HG03103 (cell line): Measurements from ENCODE around the gene MSANTD1.

ENCODE experiments used
- ATAC-seq: cut with Tn5 transposase; IDR thresholded peaks from one replicate; pipeline ENCODE4 v1.9.1; 2021; ENCODE audit warnings: low read depth; ENCODE audit not compliant: unreplicated experiment

Gene MSANTD1

DNA sequence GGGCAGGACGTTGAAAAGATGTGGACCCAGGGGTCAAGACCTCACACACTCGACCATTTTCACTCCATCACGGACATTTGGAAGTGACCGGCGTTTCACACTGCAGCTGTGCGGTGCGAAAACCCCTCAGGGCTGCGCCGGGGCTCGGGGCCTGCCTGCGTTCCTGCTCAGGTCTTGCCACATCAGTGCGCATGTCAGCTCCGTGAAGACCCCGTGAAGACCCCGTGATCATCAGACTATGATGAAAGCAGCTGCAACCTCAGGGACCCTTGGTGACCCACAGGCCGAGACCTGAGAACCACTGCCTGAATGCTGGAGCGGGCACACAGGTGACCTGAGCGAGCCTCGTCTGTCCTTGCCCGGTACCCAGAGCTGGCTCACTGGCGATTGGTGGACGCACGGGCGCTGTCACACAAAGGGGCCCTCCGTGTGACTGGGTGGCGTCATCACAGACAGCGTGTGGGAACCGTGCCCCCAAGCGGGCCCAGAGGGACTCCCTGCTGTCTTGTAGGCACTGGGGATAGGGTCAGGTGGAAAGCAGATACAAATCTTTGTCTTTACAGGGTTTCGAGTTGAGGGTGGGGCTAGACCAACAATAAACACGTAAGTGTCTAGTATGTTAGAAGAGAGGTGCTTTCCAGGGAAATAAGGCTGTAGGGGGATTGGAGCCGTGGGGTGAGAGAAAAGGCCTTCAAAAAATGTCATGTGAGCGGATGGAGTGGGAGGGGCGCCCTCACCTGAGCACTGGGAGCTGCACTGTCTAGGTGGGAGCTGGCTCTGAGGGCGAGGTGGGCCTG lies 12.7 kb downstream of the MSANTD1 start:
- ATAC-seq = no peak

DNA sequence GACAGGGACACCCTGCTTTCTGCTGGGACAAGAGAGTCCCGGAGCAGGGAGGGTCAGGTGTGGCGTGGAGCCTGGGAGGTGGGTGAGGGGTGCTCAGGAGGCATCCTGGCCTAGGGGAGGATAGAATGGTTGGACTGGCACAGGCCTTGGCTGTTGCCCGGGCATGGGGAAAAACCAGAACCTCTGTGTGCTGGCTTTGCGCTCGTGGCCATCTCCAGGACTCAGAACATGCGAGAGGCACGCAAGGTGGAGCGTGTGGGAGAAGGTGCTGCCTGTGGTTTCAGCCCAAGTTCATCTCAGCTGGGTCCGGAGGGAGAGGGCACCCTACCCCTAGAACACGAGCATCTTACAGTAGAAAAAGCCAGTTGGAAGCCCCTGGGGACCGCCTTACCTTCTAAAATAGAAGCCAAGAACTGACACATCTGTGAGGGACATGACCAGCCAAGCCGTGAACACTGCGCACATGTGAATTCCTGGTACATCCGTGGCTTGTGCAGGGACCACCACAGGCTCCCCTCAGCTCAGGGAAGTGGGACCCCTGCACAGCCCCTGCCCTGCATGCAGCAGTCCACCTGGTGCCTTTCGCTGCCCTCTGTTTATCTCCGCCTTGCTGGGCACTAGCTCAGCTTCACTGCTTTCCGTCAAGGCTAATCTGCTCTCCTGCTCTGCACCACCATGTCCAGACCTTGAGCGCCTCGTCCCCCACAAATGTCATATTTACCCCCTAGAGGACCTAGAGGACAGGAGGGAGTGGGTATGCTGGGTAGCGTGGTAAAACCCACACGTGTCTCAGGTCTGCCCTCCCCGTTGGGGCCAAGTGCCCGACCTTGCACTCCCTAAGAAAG lies 13.5 kb downstream of the MSANTD1 start:
- no peak for ATAC-seq

DNA sequence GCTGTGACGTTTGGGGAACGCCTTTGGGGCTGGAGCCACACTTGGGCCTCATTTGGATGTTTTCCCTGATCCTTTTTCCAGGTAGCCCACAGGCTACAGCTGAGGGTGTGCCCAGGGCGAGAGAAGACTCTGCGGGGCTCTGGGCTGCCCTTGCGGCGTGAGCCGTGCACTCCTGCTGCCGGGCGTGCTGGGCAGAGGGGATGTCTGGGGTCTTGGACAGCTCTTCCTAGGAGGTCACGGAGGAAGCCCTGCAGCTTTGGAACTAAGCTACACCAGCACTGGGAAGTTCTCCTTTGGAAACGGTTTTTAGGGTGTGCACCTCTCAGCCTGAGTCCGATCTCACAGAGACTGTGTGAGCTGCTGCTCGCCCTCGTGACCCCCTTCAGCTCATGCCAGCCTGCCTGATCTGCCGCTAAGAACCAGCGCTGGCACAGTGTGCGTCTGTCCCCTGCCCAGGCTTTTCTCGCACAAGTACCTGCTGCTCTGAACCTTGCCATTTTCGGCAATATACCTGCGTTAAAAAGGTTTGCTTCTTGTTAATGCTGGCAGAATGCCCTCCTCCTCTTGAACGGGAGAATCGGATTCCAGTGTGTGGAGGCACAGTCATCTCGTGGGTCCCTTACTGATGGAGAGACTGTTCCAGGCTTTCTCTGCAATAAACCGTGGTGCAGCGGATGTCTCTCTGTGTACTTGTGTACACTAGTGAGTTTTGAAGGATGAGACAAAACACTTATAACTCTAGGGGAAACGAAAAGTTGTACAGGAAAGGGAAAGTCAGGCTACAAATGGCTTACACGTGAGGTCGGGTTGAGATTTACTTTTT lies 14.3 kb downstream of the MSANTD1 start:
- ATAC-seq = no peak

DNA sequence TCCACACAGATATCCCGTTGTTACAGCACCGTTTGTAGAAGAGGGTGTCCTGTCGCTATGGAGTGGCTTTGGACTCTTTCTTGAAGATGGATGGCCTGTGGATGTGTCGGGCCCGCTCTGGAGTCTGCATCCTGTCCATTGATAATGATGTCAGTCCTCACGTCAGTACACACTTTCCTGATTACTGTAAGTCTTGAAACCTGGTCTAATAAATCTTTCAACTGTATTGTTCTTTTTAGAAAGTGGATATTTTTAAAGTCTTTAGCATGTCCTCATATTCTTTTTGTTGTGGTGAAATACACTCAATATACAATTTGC lies 14.9 kb downstream of the MSANTD1 start:
- no peak for ATAC-seq

DNA sequence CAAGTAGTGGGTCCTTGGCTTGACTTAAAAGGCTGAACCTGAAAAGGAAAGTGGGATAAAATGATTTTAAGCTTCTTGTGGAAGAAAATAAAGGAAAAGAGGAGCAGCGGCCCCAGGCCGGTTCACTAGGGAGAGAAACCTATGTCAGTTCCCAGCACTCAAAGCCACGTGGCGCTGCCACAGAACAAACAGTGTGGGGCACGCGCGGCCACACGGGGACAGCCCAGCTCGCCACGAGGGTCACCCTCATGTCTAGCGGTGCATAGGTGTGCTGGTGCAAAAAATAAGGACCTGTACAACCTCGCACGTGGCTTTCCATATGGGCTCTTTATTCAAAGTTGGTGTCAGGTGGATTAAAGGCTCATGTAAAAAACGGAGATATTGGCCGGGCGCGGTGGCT lies 17.1 kb downstream of the MSANTD1 start:
- ATAC-seq = no peak

DNA sequence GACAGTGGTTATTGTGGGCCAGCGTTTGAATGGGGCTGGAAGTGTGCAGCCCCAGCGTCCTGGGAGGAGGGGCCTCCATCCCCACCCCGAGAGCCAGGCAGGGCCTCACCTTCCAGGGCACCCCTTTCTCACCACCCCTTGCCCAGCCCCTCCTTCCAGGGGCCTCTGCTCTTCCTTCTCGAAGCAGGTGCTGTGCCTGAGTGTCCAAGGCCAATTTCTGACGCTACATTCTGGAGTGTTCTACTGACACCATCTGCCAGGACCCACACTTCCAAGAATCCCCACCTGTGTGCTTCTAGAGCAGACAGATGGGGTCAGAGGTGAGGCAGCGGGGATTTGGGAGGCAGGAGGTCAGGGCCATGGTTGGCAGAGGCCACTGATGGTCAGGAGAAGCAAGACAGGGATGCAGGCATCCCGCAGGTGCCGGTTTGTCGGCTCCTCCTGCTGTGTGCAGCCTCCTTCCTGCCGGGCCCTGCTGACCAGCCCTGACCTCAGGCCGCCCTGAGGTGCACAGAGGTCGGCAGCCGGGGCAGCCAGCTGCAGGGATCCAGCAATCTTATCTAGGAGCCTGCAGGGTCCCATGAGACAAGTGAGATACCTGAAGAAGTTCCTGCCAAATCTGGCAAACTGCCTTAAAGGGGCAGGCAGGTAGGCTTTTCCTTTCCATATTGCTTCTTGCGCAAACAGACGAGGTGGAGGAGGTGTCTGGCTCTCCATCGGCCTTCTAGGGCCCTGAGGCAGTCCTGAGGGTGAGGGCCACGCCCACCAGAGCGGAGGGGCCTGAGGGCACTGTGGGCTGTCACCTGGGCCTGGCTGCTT lies 18.8 kb downstream of the MSANTD1 start:
- ATAC-seq = no peak

DNA sequence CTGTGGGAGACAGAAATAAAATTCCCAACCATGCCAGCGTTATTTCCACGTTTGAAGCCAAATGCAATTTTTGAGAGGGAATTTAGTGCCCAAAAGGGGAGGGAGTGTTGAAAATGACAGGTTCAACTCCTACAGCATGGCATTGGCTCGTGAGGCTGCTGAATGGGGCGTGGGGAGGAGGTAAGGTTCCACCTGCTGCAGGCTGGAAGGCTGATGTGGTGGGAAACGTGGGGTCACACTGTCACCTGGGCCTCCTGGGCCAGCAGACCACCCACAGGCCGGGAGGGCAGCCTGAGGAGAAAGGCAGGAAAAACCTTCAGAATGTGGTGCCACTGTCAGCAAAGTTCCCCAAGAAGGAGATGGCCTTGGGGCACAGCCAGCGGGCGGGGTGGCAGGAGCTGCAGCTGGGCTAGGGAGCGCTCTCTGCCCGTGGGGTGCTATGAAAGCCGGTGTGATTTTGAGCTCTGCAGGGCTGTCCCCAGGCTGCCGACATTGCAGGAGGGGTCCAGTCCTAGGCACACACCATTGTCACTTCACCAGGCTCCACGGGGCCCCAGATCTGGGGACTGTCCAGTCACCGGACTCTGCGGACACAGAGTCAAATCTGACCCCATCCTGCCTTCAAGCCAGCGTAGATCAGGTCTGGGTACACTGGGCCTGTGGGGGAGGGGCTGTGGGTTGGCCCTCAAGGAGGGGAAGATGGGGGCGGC lies 19.6 kb downstream of the MSANTD1 start:
- no peak for ATAC-seq

DNA sequence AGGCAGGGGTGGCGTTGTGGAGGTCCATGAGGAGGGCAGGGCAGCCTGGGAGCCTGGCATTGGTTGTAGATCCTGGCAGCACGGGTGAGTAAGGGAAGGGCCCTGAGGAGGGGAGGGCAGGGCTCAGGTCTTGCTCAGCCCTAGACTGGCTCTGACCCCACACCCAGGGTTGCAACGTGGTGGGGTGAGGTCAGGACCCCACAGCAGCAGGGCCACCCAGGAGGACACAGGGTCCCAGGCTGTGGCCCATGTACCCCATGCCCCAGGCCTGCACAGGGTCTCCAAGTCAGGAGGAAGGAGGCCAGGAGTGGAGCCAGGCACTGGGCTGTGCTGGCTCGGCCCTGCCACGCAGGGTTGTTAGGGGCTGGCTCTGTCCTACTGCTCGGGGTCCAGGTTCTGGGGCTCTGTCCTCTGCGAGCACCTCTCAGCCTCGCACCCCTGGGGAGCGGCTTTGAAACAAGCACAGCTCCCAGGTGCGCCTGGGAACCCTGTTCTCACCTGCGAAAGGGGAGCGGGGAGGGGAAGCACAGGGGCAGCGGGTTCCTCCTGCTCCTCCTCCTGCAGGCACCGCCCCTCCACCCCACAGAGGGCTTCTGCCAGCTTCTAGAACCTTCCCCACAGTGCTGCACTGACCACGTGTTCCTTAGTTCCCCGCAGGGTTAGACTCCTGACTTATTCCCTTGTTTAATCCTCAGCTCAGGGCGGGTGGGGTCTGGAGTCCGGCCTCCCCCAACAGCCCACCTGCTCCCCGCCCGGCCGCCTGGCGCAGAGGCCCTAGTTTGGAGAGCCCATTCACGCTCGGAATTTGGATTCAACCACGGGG lies 20.4 kb downstream of the MSANTD1 start:
- no peak for ATAC-seq

DNA sequence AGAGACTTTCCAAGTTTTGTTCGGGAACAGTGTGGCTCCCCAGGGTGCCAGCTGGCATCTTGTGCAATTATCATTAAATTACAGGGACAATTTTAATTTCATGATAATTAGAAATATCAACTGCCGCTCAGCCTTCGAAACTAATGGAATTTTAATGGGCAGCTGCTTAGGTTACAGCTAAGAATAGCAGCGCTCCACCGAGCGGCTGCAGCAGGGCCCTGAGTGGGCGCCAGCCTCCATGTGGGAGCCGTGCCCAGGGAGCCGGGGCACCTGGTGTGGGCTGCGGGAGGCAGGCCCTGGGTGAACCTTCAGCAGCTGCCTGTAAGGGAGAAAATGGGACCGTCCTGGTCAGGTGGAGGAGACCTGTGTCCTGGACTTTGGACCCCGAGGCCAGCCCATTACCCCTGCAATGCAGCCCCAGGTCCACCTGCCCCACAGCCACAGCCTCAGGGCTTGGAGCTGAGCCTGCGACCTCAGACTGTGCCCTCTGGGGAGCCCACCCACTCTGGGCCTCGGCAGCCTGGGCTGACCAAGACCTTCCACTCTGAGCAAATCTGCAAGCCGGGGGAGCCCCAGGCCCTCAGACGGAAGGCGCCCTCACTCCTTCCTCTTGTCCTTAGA lies 21.1 kb downstream of the MSANTD1 start:
- no peak for ATAC-seq

DNA sequence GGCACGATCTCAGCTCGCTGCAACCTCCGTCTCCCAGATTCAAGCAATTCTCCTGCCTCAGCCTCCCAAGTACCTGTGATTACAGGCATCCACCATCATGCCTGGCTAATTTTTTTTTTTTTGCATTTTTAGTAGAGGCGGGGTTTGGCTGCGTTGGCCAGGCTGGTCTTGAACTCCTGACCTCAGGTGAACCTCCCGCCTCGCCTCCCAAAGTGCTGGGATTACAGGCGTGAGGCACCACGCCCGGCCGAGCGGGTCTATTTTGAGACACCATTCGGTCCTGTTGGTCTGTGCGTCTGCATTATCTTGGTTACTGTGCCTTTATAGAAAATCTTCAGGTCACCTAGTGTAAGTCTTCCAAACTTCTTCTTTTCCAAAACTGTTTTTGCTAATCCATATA lies 22.2 kb downstream of the MSANTD1 start:
- no peak for ATAC-seq

DNA sequence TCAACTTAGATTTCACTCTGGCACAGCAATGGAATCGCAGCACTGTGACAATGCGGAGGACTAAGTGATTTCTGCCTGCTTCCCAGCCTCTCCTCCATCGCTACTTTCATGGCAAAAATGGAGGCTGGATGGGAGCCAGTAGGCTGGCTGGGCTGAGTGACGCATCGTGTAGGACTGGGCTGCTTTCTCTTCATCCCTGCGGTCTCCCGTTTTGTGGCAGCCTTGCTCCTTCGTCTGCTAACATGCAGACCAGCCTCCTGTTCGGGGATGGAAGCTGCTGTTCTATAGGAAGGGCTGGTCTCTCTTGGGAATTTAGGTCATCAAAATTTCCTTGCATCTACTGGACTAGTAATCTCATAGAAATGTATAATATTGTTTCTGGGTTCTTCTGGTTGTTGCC lies 28.0 kb downstream of the MSANTD1 start:
- no peak for ATAC-seq

DNA sequence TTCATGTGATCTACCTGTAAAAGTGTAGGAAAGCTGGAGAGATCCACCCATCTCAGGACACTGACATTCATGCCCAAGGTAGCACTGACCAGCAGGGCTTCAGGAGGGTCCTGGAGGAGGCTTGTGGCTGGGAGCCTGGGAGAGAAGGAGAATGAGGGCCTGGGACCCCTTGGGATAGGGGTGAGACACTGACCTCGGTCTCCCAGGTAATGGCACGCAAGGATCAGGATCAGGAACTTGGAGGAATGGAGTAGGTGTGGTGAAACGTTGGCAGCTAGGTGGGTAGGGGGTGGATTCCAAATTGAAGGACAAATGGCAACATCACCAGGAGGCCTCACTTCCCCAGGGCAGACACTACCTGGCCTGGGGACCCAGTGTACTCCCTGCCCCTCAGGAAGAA lies 31.5 kb downstream of the MSANTD1 start:
- no peak for ATAC-seq

DNA sequence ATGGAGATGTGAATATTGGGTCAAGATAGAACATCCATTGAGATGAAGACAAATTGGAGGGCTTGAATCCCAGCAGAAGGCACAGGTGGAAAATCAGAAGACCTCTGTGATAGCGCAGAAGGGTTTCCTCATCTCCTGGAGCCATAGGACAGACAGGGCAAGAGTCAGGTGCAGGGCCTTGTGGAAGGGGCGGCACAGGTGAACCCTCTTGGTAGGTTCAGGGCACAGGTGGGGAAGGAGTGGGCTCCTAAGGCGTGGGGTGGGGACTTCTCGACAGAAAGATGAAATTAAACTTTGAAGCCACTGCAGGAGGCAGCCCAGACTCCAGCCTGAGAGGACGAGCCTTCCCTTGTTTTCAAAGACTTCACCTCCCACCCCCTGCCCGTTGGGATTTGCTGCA lies 34.5 kb downstream of the MSANTD1 start:
- no peak for ATAC-seq

DNA sequence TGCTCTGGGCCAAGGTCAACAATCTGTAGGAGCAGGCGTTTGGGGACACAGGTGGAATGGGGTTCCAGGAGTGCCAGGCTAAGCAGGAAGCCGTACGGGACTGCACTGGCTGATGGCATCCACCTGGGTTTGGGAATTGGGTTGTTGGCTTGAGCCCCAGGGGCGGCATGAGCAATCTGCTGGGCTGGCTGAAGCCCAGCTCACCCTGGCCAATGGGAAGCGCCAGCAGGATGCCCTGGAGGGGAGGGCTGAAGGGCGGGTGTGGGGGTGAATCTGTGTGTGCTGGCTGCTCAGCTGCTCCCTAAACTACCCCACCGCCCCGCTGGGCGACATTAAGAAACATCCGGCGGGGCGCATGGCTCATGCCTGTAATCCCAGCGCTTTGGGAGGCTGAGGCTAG lies 35.0 kb downstream of the MSANTD1 start:
- ATAC-seq = no peak

DNA sequence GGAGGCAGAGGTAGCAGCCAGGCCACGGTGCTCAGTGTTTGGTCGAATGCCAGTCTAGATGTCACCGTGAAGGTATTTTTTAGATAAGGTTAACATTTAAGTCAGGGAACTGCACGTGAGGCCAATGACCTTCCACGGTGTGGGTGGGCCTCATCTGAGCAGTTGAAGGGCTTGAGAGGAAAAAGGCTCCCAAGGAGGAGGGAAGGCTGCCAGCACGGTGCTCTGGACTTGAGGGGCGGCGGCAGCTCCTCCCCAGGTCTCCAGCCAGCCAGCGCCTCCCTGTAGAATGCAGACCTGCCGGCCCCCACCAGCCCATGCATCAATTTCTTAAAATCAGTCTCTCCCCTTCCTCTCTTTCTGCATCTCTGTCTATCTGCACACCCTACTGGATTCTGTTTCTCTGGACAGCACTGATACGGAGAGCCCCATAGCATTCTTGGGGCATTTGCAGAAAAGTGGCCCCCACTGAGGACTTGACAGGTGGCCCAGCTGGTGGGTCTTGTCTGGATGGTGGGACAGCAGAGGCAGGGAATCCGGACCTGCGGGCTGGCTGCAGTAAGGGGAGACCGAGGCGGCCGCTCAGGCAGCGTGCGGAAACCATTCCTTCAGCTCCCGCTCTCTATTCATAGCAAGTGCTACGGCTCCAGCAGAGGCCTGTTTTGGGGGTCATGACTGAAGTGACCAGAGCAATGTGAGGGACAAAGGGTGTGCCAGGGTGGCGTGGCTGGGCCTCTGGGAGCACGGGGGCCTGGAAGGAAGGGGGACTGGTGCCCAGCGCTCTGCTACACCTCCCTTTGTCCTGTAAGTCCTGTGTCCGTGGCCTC lies 36.0 kb downstream of the MSANTD1 start:
- ATAC-seq = no peak

DNA sequence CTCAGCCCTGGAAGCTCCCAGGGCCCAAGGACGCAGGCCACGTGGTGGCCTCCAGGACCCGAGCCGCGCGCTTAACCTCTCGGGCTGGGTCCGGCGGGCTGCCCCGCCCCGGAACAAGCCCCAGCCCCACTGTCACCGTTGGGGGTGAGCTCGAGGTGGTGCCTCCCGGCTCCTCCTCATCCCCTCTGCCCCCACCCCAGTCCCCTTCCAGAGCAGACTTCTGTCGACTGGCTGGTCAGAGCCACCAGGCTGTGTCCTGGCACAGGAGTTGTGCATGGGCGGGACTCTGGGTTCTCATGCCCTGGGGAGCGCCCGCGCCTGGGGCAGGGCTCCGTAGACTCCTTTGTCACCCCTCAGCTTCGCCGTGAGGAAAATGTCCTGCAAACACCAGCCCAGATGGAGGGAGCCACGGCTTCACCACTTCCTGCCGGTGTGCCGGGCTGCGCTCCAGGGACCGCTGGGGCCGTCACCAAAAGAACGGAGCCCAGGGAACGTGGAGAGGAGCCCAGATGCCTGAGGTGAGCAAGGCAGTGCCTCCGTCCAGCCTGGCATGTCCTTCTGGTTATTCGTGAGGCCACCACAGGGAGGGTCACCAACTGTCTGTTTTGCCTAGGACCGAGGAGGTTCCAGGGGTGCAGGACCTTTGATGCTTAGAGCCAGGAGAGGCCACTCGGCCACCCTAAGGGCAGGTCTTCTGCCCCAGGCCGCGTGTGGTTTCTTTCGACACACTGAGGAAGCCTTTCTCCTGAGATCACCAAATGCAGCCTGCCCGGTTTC lies 36.8 kb downstream of the MSANTD1 start:
- ATAC-seq = peak; percentile 83
